Upper lobe of left lung (tissue), 6 donors: ENCODE results near the gene RBP3. TPM values are rescaled to one million over a fixed set of nuclear protein-coding genes. Genes with fewer than 3 reads are reported as not detected.

ENCODE experiments used
- ATAC-seq, 2 donors: fragments of 200-7000 bp; cut with Tn5 transposase; one replicate each; pipeline ENCODE4 v1.9.1; 2022; ENCODE audit warnings: mild to moderate bottlenecking in 2 of 2, moderate library complexity in 2 of 2; ENCODE audit not compliant: low FRiP score in 2 of 2
- DNase-seq, 2 donors: peaks; one replicate each; pipeline ENCODE4 v3.0.0-alpha.2; 2019 to 2020
- H3K27ac ChIP-seq, 4 donors: fragments of 200-600 bp; sonication (generic); one replicate each; pipeline ENCODE4 v1.5.1; 2016 to 2019
- H3K27me3 ChIP-seq, 4 donors: fragments of 200-600 bp; sonication (generic); one replicate each; pipeline ENCODE4 v1.5.1; 2017 to 2019
- H3K36me3 ChIP-seq, 4 donors: fragments of 200-600 bp; sonication (generic); one replicate each; pipeline ENCODE4 v1.5.1; 2016 to 2019
- H3K4me1 ChIP-seq, 4 donors: fragments of 200-600 bp; sonication (generic); one replicate each; pipeline ENCODE4 v1.5.1; 2018 to 2019
- H3K4me3 ChIP-seq, 4 donors: fragments of 200-600 bp; sonication (generic); one replicate each; pipeline ENCODE4 v1.5.1; 2017 to 2019; ENCODE audit warnings: mild to moderate bottlenecking in 2 of 4, moderate library complexity in 1 of 4
- H3K9me3 ChIP-seq, 4 donors: fragments of 200-600 bp; sonication (generic); one replicate each; pipeline ENCODE4 v1.5.1; 2018 to 2019
- EP300 ChIP-seq, 4 donors: sonication (generic); formaldehyde crosslinking; IDR thresholded peaks; one replicate each; pipeline ENCODE4 v1.5.1; 2017; ENCODE audit warnings: antibody characterized with exemption in 4 of 4, control low read depth in 2 of 4
- POLR2A ChIP-seq, 4 donors: fragments of 450-650 bp; IDR thresholded peaks; one replicate each; pipeline ENCODE4 v1.5.1; 2016 to 2017; ENCODE audit warnings: antibody characterized with exemption in 4 of 4, mild to moderate bottlenecking in 2 of 4
- POLR2AphosphoS5 ChIP-seq, 2 donors: sonication (generic); formaldehyde crosslinking; IDR thresholded peaks; one replicate each; pipeline ENCODE4 v1.5.1; 2017; ENCODE audit warnings: antibody characterized with exemption in 2 of 2
- WGBS, 2 donors: methylation state at CpG; one replicate each; pipeline ENCODE4 v1.1.5; 2017 to 2018; 5-methylcytosine and 5-hydroxymethylcytosine counted together
- total RNA-seq, 6 donors: library from RNA; depleted of rRNA in 4 of 6; stranded (reverse); fragments of >200 nt in 4 of 6; gene quantifications; one replicate each; pipeline versions ENCODE4 v1.1.0 to v1.2.1, GENCODE V29; 2016 to 2021
- TF ChIP-seq, protein P1 (sequence below), 6 experiments: fragments of 450-650 bp in 4 of 6; fragments of 200-600 bp in 2 of 6; sonication (generic) in 2 of 6; IDR thresholded peaks; one replicate each; pipeline ENCODE4 v1.5.1; 2016 to 2019; ENCODE audit warnings: antibody characterized with exemption in 6 of 6
- donor health status: DM: no; HTN: no; CAD: no; lungs with moderate emphysema.
- donor health status: DM: no; HTN: yes; CAD: no; lungs with severe emphysema.

RBP3 gene
- total RNA-seq, 6 donors from 2014 or later, result not detected

DNA sequence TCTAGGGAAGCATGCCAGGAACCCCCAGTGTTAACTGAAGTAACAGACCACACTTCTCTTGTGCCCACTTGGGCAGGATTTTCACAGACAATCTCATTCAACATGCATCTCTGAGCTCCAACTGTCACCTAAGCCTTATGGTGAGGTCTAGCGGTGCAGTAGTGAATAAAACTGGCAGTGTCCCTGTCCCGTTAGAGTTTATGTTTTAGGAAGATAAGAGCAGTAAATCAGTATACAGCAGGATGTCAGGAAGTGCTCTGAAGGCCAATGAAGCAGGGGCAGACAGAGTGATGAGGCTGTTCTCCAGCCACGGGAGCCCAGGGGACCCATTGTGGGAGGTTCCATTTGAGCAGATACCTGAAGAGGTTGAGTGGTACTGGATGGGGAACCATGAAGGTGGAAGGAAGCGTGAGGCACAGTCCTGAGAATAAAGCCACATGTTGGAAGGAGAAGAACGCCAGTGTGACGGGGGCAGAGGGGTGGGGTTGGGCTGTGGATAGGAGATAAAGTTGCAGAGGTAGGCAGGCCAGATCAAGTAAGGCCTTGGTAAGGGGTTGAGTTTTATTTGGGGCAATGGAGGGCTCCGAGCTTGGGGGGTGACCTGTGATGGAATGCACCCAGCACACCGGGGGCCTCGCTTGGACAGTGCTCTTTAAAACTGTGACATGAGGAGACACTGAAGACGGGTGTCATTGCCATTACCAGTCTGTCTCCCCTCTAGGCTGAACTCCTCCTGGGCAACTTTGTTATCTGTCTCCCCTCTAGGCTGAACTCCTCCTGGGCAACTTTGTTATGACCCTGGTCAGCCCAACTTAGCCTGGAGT lies 41.6 kb upstream of the RBP3 start:
- TF ChIP-seq POLR2AphosphoS5 (IDR thresholded peaks at IDR 0.05) (no peak), EP300 (IDR thresholded peaks at IDR 0.05) (no peak), POLR2A (IDR thresholded peaks at IDR 0.05) (no peak)
- TF ChIP-seq, protein P1, sequence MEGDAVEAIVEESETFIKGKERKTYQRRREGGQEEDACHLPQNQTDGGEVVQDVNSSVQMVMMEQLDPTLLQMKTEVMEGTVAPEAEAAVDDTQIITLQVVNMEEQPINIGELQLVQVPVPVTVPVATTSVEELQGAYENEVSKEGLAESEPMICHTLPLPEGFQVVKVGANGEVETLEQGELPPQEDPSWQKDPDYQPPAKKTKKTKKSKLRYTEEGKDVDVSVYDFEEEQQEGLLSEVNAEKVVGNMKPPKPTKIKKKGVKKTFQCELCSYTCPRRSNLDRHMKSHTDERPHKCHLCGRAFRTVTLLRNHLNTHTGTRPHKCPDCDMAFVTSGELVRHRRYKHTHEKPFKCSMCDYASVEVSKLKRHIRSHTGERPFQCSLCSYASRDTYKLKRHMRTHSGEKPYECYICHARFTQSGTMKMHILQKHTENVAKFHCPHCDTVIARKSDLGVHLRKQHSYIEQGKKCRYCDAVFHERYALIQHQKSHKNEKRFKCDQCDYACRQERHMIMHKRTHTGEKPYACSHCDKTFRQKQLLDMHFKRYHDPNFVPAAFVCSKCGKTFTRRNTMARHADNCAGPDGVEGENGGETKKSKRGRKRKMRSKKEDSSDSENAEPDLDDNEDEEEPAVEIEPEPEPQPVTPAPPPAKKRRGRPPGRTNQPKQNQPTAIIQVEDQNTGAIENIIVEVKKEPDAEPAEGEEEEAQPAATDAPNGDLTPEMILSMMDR (IDR thresholded peaks at IDR 0.05), result no peak
- DNase-seq (no peak), ATAC-seq (no peak)
- Histone ChIP-seq H3K27me3 (no peaks in the 10 kb centered on the region), H3K36me3 (no peaks in the 10 kb centered on the region), H3K4me3 (no peak overlapping the region), H3K27ac (no peak overlapping the region), H3K4me1 (no peaks in the 10 kb centered on the region), H3K9me3 (no peaks in the 10 kb centered on the region)
- WGBS, 2 donors, result 69 to 71% methylated on average over 10 of the region's 10 CpGs

DNA sequence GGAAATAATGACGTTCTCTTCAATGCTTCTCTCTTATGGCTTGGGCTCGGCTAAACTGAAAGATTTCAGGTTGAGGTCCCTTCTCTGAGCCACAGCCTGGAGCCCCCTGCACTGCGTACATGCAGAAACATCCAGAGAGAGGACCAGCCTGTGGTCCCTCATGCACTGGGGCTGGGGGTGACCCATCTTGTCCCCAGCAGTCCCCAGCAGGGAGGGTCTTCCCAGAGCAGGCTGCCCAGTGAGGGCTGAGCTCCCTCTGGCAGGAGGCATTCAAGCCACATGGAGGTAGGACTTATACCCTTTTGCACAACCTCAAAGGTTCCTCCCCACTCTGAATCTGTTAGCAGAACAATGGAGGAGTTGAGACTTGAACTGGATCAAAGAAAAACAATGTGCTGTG lies 40.8 kb upstream of the RBP3 start:
- H3K4me1 ChIP-seq, result no peaks in the 10 kb centered on the region
- no peak for ATAC-seq
- 84 to 90% methylated on average over 3 of the region's 3 CpGs for WGBS, 2 donors

DNA sequence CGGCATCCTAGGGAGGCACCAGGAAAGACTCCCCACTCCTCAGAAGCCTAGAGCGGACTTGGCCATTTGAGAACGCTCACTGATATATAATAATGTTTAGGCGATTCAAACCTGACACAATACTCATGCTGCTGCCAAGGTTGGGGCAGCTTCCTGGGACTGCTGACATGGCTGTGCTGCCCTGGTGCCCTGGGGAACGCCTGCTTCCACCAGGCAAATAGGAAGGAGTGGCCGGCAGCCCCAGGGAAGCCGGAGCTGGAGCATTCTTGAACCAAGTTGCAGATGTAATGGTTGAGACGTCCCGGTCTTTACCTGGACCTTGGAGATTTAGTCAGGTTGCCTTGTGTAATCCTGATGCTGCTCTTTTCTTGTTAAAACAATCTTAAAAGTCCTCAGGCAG lies 39.4 kb upstream of the RBP3 start:
- no peak for TF ChIP-seq POLR2AphosphoS5 (IDR thresholded peaks at IDR 0.05)
- TF ChIP-seq POLR2A (IDR thresholded peaks at IDR 0.05), result no peak
- TF ChIP-seq, protein P1 (IDR thresholded peaks at IDR 0.05), result no peak
- TF ChIP-seq EP300 (IDR thresholded peaks at IDR 0.05), result no peak
- H3K4me3 ChIP-seq, result no peak overlapping the region
- 48 to 78% methylated on average over 7 to 9 of the region's 9 CpGs for WGBS, 2 donors
- H3K9me3 ChIP-seq, result no peaks in the 10 kb centered on the region
- no peak for DNase-seq
- no peak overlapping the region for H3K27ac ChIP-seq
- no peaks in the 10 kb centered on the region for H3K27me3 ChIP-seq
- H3K4me1 ChIP-seq, result no peaks in the 10 kb centered on the region
- ATAC-seq, result no peak
- no peaks in the 10 kb centered on the region for H3K36me3 ChIP-seq

More for the DNA sequence above, 40.8 kb upstream of the RBP3 start:
- Histone ChIP-seq H3K36me3 (no peaks in the 10 kb centered on the region), H3K4me3 (no peak overlapping the region), H3K9me3 (no peaks in the 10 kb centered on the region), H3K27ac (no peak overlapping the region), H3K27me3 (no peaks in the 10 kb centered on the region)
- no peak for DNase-seq
- TF ChIP-seq POLR2AphosphoS5 (IDR thresholded peaks at IDR 0.05) (no peak), POLR2A (IDR thresholded peaks at IDR 0.05) (no peak), EP300 (IDR thresholded peaks at IDR 0.05) (no peak)
- TF ChIP-seq, protein P1 (IDR thresholded peaks at IDR 0.05), result no peak

DNA sequence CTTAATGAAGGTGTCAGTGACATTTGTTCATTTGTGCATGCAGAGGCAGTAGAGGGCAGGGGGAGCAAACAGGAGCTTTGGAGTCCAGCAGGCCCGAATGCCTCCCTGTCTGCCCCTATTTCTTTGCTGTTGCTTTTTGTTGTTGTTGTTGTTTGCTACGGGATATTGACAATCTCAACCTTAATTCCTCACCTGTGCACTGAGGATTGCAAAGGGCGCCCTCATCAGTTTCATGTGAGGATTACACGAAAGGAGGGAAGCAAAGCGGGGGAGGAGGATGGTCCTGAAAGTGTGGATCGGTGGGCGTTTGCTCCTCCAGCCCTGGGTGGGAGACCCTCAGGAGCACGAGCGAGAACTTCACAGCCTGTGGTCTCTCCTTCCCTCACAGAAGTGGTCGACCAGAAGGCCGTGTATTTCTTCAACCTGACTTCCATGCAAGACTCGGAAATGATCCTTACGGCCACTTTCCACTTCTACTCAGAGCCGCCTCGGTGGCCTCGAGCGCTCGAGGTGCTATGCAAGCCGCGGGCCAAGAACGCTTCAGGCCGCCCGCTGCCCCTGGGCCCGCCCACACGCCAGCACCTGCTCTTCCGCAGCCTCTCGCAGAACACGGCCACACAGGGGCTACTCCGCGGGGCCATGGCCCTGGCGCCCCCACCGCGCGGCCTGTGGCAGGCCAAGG lies 38.6 kb upstream of the RBP3 start:
- H3K27ac ChIP-seq, result no peak overlapping the region
- no peak overlapping the region for H3K4me3 ChIP-seq
- ATAC-seq (no peak), DNase-seq (no peak)
- WGBS, 2 donors, result 85 to 87% methylated on average over 34 of the region's 34 CpGs
- no peaks in the 10 kb centered on the region for H3K4me1 ChIP-seq
- H3K36me3 ChIP-seq, result no peaks in the 10 kb centered on the region
- H3K27me3 ChIP-seq, result no peaks in the 10 kb centered on the region
- no peaks in the 10 kb centered on the region for H3K9me3 ChIP-seq
- TF ChIP-seq POLR2AphosphoS5 (IDR thresholded peaks at IDR 0.05) (no peak), POLR2A (IDR thresholded peaks at IDR 0.05) (no peak), EP300 (IDR thresholded peaks at IDR 0.05) (no peak)
- TF ChIP-seq, protein P1 (IDR thresholded peaks at IDR 0.05), result peak in 2 of 6 experiments; percentile 17 to 26
